Thyroid gland (tissue), 4 donors: Measurements from ENCODE around the gene EXOC4. TPM values are rescaled to one million over a fixed set of nuclear protein-coding genes. Genes with fewer than 3 reads are reported as not detected.

Experiments
- DNase-seq, 2 donors: peaks; one replicate each; pipeline ENCODE4 v3.0.0-alpha.2; 2019
- H3K27ac ChIP-seq, 3 donors: fragments of 200-600 bp; sonication (generic); 1 replicate in 2 of 3; 2 replicates in 1 of 3; pipeline ENCODE4 v1.5.1; 2016 to 2019; ENCODE audit warnings: mild to moderate bottlenecking in 1 of 3, moderate library complexity in 1 of 3
- H3K27me3 ChIP-seq: fragments of 200-600 bp; sonication (generic); one replicate; pipeline ENCODE4 v1.5.1; 2019
- H3K36me3 ChIP-seq, 2 donors: fragments of 200-600 bp; sonication (generic); one replicate each; pipeline ENCODE4 v1.5.1; 2016 to 2019
- H3K4me1 ChIP-seq, 2 donors: fragments of 200-600 bp; sonication (generic); one replicate each; pipeline ENCODE4 v1.5.1; 2017 to 2019
- H3K4me3 ChIP-seq, 3 donors: fragments of 200-600 bp; sonication (generic); replicated peaks in 1 of 3; 1 replicate in 2 of 3; 2 replicates in 1 of 3; pipeline ENCODE4 v1.5.1; 2016; ENCODE audit warnings: mild to moderate bottlenecking in 1 of 3
- H3K9me3 ChIP-seq: fragments of 200-600 bp; sonication (generic); one replicate; pipeline ENCODE4 v1.5.1; 2017
- POLR2A ChIP-seq, 2 donors: fragments of 450-650 bp; IDR thresholded peaks; one replicate each; pipeline ENCODE4 v1.6.1; 2017; ENCODE audit warnings: antibody characterized with exemption in 2 of 2, mild to moderate bottlenecking in 2 of 2, moderate library complexity in 1 of 2
- WGBS, 2 donors: methylation state at CpG; one replicate each; pipeline ENCODE4 v1.1.5; 2017; 5-methylcytosine and 5-hydroxymethylcytosine counted together
- intact Hi-C: fragments of 100-400 bp; cut with DNase I; formaldehyde crosslinking; loops from one replicate; pipeline ENCODE4 v1.15.1; 2023
- total RNA-seq, 4 donors: library from RNA; depleted of rRNA; stranded (reverse); fragments of >200 nt; gene quantifications; one replicate each; pipeline ENCODE4 v1.2.3, GENCODE V29; 2016
- TF ChIP-seq, protein P1 (sequence below), 6 experiments: fragments of 200-600 bp in 3 of 6; fragments of 450-650 bp in 3 of 6; sonication (generic) in 3 of 6; IDR thresholded peaks; one replicate each; pipeline ENCODE4 v1.5.1; 2016 to 2019; ENCODE audit warnings: antibody characterized with exemption in 6 of 6, mild to moderate bottlenecking in 2 of 6, inconsistent platforms in 1 of 6, moderate library complexity in 1 of 6

Gene EXOC4
- total RNA-seq, 4 donors from 2014 or later = 74.0 to 116 (median 107) TPM

GRCh38 chr7:133652547-133652946, 399.7 kb downstream of the EXOC4 start:
- 95 to 98% methylated on average over 3 of the region's 3 CpGs for WGBS, 2 donors
- DNase-seq = no peak
- no peak overlapping the region for H3K4me3 ChIP-seq
- peaks cover 0 to 7% of the 10 kb centered on the region in 2 donors for H3K4me1 ChIP-seq
- H3K9me3 ChIP-seq = no peaks in the 10 kb centered on the region
- TF ChIP-seq, protein P1, sequence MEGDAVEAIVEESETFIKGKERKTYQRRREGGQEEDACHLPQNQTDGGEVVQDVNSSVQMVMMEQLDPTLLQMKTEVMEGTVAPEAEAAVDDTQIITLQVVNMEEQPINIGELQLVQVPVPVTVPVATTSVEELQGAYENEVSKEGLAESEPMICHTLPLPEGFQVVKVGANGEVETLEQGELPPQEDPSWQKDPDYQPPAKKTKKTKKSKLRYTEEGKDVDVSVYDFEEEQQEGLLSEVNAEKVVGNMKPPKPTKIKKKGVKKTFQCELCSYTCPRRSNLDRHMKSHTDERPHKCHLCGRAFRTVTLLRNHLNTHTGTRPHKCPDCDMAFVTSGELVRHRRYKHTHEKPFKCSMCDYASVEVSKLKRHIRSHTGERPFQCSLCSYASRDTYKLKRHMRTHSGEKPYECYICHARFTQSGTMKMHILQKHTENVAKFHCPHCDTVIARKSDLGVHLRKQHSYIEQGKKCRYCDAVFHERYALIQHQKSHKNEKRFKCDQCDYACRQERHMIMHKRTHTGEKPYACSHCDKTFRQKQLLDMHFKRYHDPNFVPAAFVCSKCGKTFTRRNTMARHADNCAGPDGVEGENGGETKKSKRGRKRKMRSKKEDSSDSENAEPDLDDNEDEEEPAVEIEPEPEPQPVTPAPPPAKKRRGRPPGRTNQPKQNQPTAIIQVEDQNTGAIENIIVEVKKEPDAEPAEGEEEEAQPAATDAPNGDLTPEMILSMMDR (IDR thresholded peaks at IDR 0.05) = no peak
- TF ChIP-seq POLR2A (IDR thresholded peaks at IDR 0.05) = no peak
- no peak overlapping the region for H3K27ac ChIP-seq
- H3K36me3 ChIP-seq = no peaks in the 10 kb centered on the region
- intact Hi-C loops = no loop called here
- H3K27me3 ChIP-seq = no peaks in the 10 kb centered on the region

- TF ChIP-seq, protein P1 (IDR thresholded peaks at IDR 0.05) = no peak
- no peak for TF ChIP-seq POLR2A (IDR thresholded peaks at IDR 0.05)
- H3K4me3 ChIP-seq = no peak overlapping the region
- no peaks in the 10 kb centered on the region for H3K27me3 ChIP-seq
- WGBS, 2 donors = 95 to 97% methylated on average over 4 of the region's 4 CpGs
- intact Hi-C loops = no loop called here
- no peak overlapping the region for H3K27ac ChIP-seq
- H3K4me1 ChIP-seq = peaks cover 0 to 7% of the 10 kb centered on the region in 2 donors
- no peaks in the 10 kb centered on the region for H3K36me3 ChIP-seq
- DNase-seq = no peak
- no peaks in the 10 kb centered on the region for H3K9me3 ChIP-seq
These were observed 401.7 kb downstream of the EXOC4 start for GRCh38 chr7:133654547-133654946.

DNA sequence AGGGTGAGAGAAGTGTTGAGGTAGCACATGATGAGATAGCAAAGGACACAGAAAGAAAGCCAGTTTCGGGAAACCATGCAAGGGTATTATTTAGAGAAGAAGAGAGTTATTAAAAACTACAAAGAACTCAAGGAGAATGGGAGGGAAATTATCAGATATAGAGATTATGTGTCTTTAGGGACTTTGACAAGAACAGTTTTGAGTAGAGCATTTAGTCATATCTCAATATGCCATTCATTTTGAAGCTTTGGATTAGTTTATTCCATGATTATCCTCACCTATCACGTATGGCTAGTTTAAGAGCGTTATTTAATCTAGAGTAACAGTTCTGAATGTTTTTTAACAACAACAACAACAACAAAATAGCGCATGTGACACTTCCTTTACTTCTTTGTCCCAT, 409.4 kb downstream of the EXOC4 start:
- Histone ChIP-seq H3K9me3 (no peaks in the 10 kb centered on the region), H3K4me1 (peaks cover 0 to 2% of the 10 kb centered on the region in 2 donors), H3K36me3 (no peaks in the 10 kb centered on the region), H3K27me3 (no peaks in the 10 kb centered on the region), H3K4me3 (no peak overlapping the region), H3K27ac (no peak overlapping the region)
- intact Hi-C loops = no loop called here
- no peak for DNase-seq
- TF ChIP-seq, protein P1 (IDR thresholded peaks at IDR 0.05) = no peak
- no peak for TF ChIP-seq POLR2A (IDR thresholded peaks at IDR 0.05)
- 96% methylated on average over 4 of the region's 4 CpGs for WGBS, 2 donors

GRCh38 chr7:133662830-133663229, 410.0 kb downstream of the EXOC4 start:
- peaks cover 0 to 2% of the 10 kb centered on the region in 2 donors for H3K4me1 ChIP-seq
- H3K27ac ChIP-seq = no peak overlapping the region
- WGBS, 2 donors = 91% methylated on average over 4 of the region's 4 CpGs
- intact Hi-C loops = no loop called here
- TF ChIP-seq POLR2A (IDR thresholded peaks at IDR 0.05) = no peak
- TF ChIP-seq, protein P1 (IDR thresholded peaks at IDR 0.05) = no peak
- no peaks in the 10 kb centered on the region for H3K9me3 ChIP-seq
- H3K27me3 ChIP-seq = no peaks in the 10 kb centered on the region
- H3K4me3 ChIP-seq = no peak overlapping the region
- no peaks in the 10 kb centered on the region for H3K36me3 ChIP-seq
- no peak for DNase-seq

- H3K4me3 ChIP-seq = no peak overlapping the region
- H3K27ac ChIP-seq = no peak overlapping the region
- H3K9me3 ChIP-seq = no peaks in the 10 kb centered on the region
- intact Hi-C loops = no loop called here
- H3K4me1 ChIP-seq = peaks cover 0 to 2% of the 10 kb centered on the region in 2 donors
- no peak for DNase-seq
- no peaks in the 10 kb centered on the region for H3K36me3 ChIP-seq
- no peak for TF ChIP-seq POLR2A (IDR thresholded peaks at IDR 0.05)
- TF ChIP-seq, protein P1 (IDR thresholded peaks at IDR 0.05) = no peak
- no peaks in the 10 kb centered on the region for H3K27me3 ChIP-seq
These were observed 411.6 kb downstream of the EXOC4 start for GRCh38 chr7:133664528-133664927.
